Esophagus muscularis mucosa (tissue), 4 donors: ENCODE results near the gene L1CAM.

ENCODE experiments used
- EP300 ChIP-seq: sonication (generic); formaldehyde crosslinking; IDR thresholded peaks from one replicate; pipeline ENCODE4 v1.6.1; 2017; ENCODE audit warnings: antibody characterized with exemption
- POLR2A ChIP-seq: fragments of 450-650 bp; IDR thresholded peaks from one replicate; pipeline ENCODE4 v1.6.1; 2017; ENCODE audit warnings: antibody characterized with exemption, moderate library complexity, mild to moderate bottlenecking, low read depth
- POLR2AphosphoS5 ChIP-seq, 2 donors: sonication (generic); formaldehyde crosslinking; IDR thresholded peaks; one replicate each; pipeline ENCODE4 v1.6.1; 2017; ENCODE audit warnings: antibody characterized with exemption in 2 of 2
- TF ChIP-seq, protein P1 (sequence below), 3 experiments: fragments of 200-600 bp in 2 of 3; fragments of 450-650 bp in 1 of 3; sonication (generic) in 2 of 3; IDR thresholded peaks; one replicate each; pipeline ENCODE4 v1.5.1; 2017 to 2019; ENCODE audit warnings: antibody characterized with exemption in 3 of 3, mild to moderate bottlenecking in 2 of 3, moderate library complexity in 1 of 3

DNA sequence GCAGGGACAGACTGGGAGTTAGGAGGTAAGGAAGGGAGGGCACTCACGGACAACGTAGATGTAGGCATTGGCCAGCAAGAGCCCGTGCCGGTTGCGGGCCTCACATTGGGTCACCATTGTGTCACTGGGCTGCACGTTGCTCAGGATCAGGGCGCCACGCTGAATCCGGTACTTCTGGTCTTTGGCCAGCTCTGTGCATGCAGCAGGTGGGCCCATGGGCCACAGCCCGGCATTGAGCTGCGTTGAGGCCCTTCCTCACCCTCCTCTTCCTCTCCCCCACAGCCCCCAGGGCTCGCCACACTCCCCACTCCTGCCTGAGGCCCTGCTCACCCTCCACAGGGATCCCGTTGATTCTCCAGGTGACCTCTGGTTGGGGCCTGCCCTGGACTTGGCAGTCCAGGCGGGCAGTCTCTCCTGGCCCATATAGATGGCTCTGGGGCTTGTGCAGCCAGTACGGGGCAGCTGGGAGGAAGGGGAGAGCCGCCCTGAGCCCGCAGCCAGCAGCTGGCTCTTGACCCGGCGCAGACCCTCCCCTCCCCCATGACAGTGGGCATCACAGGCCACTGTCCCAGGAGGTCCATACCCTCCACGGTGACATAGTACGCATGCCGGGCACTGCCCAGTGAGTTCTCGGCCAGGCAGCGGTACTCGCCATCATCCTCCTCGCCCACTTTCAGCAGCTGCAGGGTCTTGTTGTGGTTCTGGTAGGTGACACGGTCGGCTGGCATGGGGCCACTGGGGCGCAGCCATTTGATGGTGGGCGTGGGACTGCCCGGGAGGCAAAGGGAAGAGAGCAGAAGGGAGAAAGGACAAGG is 16.3 kb downstream of the L1CAM start:
- no peak for TF ChIP-seq POLR2AphosphoS5 (IDR thresholded peaks at IDR 0.05)
- TF ChIP-seq, protein P1, sequence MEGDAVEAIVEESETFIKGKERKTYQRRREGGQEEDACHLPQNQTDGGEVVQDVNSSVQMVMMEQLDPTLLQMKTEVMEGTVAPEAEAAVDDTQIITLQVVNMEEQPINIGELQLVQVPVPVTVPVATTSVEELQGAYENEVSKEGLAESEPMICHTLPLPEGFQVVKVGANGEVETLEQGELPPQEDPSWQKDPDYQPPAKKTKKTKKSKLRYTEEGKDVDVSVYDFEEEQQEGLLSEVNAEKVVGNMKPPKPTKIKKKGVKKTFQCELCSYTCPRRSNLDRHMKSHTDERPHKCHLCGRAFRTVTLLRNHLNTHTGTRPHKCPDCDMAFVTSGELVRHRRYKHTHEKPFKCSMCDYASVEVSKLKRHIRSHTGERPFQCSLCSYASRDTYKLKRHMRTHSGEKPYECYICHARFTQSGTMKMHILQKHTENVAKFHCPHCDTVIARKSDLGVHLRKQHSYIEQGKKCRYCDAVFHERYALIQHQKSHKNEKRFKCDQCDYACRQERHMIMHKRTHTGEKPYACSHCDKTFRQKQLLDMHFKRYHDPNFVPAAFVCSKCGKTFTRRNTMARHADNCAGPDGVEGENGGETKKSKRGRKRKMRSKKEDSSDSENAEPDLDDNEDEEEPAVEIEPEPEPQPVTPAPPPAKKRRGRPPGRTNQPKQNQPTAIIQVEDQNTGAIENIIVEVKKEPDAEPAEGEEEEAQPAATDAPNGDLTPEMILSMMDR (IDR thresholded peaks at IDR 0.05): no peak
- no peak for TF ChIP-seq POLR2A
- TF ChIP-seq EP300: no peak
